ENCODE data around the gene FBN3.

Gene FBN3

DNA sequence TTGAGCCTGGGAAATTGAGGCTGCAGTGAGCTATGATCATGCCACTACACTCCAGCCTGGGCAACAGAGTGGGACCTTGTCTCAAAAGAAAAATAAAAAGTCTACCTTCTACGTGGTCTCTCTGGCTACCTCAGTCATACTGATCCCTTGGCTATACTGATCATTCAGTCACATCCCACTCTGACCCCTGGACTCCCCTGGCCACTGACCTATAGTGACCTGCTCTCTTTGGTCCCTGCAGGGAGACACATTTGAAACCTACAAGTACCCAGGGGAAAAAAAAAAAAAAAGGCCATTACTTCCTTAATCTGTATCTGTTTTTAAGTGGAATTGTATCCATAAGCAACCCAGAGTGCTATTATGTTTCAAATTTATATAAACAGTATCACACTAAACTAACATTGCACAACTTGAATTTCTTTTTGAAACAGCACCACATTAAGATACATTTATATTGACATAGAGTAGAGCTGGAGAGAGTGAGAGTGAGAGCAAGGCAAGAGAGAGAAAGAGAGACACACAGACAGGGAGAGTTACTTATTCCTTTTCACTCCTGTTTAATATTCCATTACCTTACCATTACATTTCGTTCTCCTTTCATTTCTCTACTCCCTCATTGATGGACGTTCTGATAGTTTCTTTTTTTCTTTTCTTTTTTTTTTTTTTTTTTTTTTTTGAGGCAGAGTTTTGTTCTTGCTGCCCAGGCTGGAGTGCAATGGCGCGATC lies 36.1 kb upstream of the FBN3 start:
- no peak overlapping the region for H3K4me2 ChIP-seq

DNA sequence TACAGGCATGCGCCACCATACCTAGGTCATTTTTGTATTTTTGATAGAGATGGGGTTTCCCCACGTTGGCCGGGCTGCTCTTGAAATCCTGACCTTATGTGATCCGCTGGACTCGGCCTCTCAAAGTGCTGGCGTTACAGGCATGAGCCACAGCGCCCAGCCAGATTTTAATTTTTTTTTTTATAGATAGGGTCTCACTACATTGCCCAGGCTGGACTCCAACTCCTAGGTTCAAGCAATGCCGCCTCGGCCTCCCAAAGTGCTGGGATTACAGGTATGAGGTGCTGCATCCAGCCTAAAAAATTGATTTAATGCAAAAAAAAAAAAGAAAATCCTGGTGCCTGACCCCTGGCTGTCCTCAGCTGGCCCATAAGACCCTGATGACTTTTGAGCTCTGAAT lies 34.9 kb upstream of the FBN3 start:
- no peak overlapping the region for H3K27ac ChIP-seq
- no peaks in the 10 kb centered on the region for H3K36me3 ChIP-seq (ENCODE audit: insufficient read depth)
- TF ChIP-seq, protein P1, sequence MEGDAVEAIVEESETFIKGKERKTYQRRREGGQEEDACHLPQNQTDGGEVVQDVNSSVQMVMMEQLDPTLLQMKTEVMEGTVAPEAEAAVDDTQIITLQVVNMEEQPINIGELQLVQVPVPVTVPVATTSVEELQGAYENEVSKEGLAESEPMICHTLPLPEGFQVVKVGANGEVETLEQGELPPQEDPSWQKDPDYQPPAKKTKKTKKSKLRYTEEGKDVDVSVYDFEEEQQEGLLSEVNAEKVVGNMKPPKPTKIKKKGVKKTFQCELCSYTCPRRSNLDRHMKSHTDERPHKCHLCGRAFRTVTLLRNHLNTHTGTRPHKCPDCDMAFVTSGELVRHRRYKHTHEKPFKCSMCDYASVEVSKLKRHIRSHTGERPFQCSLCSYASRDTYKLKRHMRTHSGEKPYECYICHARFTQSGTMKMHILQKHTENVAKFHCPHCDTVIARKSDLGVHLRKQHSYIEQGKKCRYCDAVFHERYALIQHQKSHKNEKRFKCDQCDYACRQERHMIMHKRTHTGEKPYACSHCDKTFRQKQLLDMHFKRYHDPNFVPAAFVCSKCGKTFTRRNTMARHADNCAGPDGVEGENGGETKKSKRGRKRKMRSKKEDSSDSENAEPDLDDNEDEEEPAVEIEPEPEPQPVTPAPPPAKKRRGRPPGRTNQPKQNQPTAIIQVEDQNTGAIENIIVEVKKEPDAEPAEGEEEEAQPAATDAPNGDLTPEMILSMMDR (conservative IDR thresholded peaks at IDR 0.05; ENCODE audit: low read depth, low read length): no peak
- H3K4me3 ChIP-seq (IDR thresholded peaks at IDR 0.05; ENCODE audit: insufficient read depth, low read depth, low read length): no peak overlapping the region
- no peaks in the 10 kb centered on the region for H3K79me2 ChIP-seq (ENCODE audit: insufficient read depth, low read depth)
- H3K4me1 ChIP-seq (ENCODE audit: low read depth, poor library complexity, severe bottlenecking): no peaks in the 10 kb centered on the region
- no peak overlapping the region for H3K9ac ChIP-seq
- H3K27me3 ChIP-seq (ENCODE audit: insufficient read depth, low read depth): peaks cover 29% of the 10 kb centered on the region; the same call in 1 of the 2 replicates
- no peak overlapping the region for H3K4me2 ChIP-seq
- H4K20me1 ChIP-seq (ENCODE audit: insufficient read depth): no peaks in the 10 kb centered on the region
- no peak overlapping the region for H2AFZ ChIP-seq (ENCODE audit: low read depth)

More for the DNA sequence above, 36.1 kb upstream of the FBN3 start:
- H3K4me3 ChIP-seq (IDR thresholded peaks at IDR 0.05; ENCODE audit: insufficient read depth, low read depth, low read length): no peak overlapping the region
- no peaks in the 10 kb centered on the region for H3K4me1 ChIP-seq (ENCODE audit: low read depth, poor library complexity, severe bottlenecking)
- H2AFZ ChIP-seq (ENCODE audit: low read depth): no peak overlapping the region
- H3K27ac ChIP-seq: no peak overlapping the region
- TF ChIP-seq, protein P1 (conservative IDR thresholded peaks at IDR 0.05; ENCODE audit: low read depth, low read length): no peak
- peaks cover 29% of the 10 kb centered on the region; the same call in 1 of the 2 replicates for H3K27me3 ChIP-seq (ENCODE audit: insufficient read depth, low read depth)
- H4K20me1 ChIP-seq (ENCODE audit: insufficient read depth): no peaks in the 10 kb centered on the region
- H3K79me2 ChIP-seq (ENCODE audit: insufficient read depth, low read depth): no peaks in the 10 kb centered on the region
- H3K9ac ChIP-seq: no peak overlapping the region
- no peaks in the 10 kb centered on the region for H3K36me3 ChIP-seq (ENCODE audit: insufficient read depth)

DNA sequence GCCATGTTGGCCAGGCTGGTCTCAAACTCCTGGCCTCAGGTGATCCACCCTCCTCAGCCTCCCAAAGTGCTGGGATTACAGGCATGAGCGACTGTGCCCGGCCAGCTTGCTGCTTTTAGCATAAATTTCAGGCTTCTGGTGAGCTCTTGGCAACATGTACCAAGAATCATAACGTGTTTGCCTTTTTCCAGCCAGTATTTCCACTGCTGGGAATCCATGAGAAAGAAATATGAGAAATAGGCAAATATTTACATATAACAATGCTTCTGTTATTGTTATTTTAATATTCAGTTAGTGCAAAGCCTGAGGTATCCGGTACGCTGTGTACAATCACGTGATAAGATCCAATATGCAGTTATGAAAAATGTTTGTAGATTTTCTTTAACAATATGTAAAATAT lies 30.6 kb upstream of the FBN3 start:
- Histone ChIP-seq H4K20me1 (ENCODE audit: insufficient read depth) (no peaks in the 10 kb centered on the region), H3K27ac (no peak overlapping the region), H3K4me2 (no peak overlapping the region), H3K27me3 (ENCODE audit: insufficient read depth, low read depth) (peaks cover 27% of the 10 kb centered on the region), H2AFZ (ENCODE audit: low read depth) (no peak overlapping the region), H3K4me3 (IDR thresholded peaks at IDR 0.05; ENCODE audit: insufficient read depth, low read depth, low read length) (no peak overlapping the region), H3K79me2 (ENCODE audit: insufficient read depth, low read depth) (no peaks in the 10 kb centered on the region), H3K9ac (no peak overlapping the region), H3K36me3 (ENCODE audit: insufficient read depth) (no peaks in the 10 kb centered on the region), H3K4me1 (ENCODE audit: low read depth, poor library complexity, severe bottlenecking) (no peaks in the 10 kb centered on the region)
- TF ChIP-seq, protein P1 (conservative IDR thresholded peaks at IDR 0.05; ENCODE audit: low read depth, low read length): no peak

DNA sequence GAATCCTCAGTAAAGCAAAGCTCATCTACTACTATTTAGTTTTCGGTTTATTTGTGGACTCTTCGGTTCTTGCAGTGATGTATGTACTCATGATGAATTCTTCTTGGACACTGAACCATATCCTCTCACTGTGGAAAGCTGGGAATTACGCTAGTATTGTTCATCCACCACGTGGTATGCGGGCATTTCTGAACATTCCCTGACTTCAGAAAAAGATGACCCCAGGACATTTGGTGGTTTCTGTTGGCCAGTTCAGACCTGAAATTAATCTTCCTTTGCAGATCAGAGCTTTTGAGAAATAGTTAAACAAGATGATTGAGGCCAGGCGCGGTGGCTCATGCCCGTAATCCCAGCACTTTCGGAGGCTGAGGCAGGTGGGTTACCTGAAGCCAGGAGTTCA lies 25.3 kb upstream of the FBN3 start:
- no peaks in the 10 kb centered on the region for H3K79me2 ChIP-seq (ENCODE audit: insufficient read depth, low read depth)
- H3K4me1 ChIP-seq (ENCODE audit: low read depth, poor library complexity, severe bottlenecking): no peaks in the 10 kb centered on the region
- TF ChIP-seq, protein P1 (conservative IDR thresholded peaks at IDR 0.05; ENCODE audit: low read depth, low read length): no peak
- no peak overlapping the region for H3K4me2 ChIP-seq
- H2AFZ ChIP-seq (ENCODE audit: low read depth): no peak overlapping the region
- no peak overlapping the region for H3K9ac ChIP-seq
- no peak overlapping the region for H3K4me3 ChIP-seq (IDR thresholded peaks at IDR 0.05; ENCODE audit: insufficient read depth, low read depth, low read length)
- H4K20me1 ChIP-seq (ENCODE audit: insufficient read depth): no peaks in the 10 kb centered on the region
- H3K27me3 ChIP-seq (ENCODE audit: insufficient read depth, low read depth): peaks cover 26% of the 10 kb centered on the region
- no peak overlapping the region for H3K27ac ChIP-seq
- H3K36me3 ChIP-seq (ENCODE audit: insufficient read depth): no peaks in the 10 kb centered on the region

Measured in KMS-11 (cell line).